ENCODE results near the gene APOL5. TPM values are rescaled to one million over a fixed set of nuclear protein-coding genes. Genes with fewer than 3 reads are reported as not detected.

The APOL5 gene
- total and polyA plus RNA-seq, 2 donors (not counting 1 experiment from before 2014, with no cell fraction given): 0.06 TPM; not detected in 1

DNA sequence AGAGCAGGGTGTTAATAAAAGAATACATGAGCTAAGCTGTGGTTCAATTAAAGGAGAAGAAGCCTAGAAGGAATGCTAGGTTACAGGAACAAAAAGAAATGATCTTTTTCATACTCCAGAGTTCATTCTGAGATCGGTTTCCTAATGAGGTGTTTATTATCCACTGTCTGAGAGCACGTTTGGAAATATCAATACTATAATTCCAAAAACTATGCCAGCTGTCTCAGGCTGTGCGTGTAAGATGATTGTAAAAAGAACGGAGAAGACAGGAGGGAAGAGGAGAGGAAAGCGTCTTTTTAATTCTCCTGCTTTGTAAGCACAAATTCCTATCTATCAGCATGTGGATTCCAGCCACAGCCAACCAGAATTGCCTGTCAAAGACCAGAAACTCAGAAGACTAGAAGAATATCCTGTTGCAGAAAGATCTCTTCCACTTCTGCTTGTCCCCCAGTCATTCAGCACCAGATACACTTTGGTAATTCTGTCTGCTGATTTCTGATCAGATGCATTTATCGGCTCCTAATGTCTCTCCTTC, 25.7 kb downstream of the APOL5 start:
- no peaks in the 10 kb centered on the region for H3K9me3 ChIP-seq (ENCODE audit: control insufficient read depth, insufficient read depth, low read depth, low read length)
- H3K27me3 ChIP-seq (ENCODE audit: control insufficient read depth, insufficient read depth, low read length): no peaks in the 10 kb centered on the region
- H3K4me2 ChIP-seq (ENCODE audit: extremely low read depth, insufficient read depth, low read length): peak overlapping the region; percentile 68
- no peak overlapping the region for H3K9ac ChIP-seq (ENCODE audit: insufficient read depth, low read length)
- H3K36me3 ChIP-seq (ENCODE audit: control insufficient read depth, insufficient read depth, low read length): peaks cover 10% of the 10 kb centered on the region
- H3K4me1 ChIP-seq (ENCODE audit: control insufficient read depth, extremely low read depth, insufficient read depth, low read length): peaks cover 33% of the 10 kb centered on the region
- TF ChIP-seq, protein P1, sequence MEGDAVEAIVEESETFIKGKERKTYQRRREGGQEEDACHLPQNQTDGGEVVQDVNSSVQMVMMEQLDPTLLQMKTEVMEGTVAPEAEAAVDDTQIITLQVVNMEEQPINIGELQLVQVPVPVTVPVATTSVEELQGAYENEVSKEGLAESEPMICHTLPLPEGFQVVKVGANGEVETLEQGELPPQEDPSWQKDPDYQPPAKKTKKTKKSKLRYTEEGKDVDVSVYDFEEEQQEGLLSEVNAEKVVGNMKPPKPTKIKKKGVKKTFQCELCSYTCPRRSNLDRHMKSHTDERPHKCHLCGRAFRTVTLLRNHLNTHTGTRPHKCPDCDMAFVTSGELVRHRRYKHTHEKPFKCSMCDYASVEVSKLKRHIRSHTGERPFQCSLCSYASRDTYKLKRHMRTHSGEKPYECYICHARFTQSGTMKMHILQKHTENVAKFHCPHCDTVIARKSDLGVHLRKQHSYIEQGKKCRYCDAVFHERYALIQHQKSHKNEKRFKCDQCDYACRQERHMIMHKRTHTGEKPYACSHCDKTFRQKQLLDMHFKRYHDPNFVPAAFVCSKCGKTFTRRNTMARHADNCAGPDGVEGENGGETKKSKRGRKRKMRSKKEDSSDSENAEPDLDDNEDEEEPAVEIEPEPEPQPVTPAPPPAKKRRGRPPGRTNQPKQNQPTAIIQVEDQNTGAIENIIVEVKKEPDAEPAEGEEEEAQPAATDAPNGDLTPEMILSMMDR (conservative IDR thresholded peaks at IDR 0.05 in 1 of 2, IDR thresholded peaks at IDR 0.05 in 1 of 2; ENCODE audit: low read depth in 1 of 2, low read length in 2 of 2): no peak
- no peak for TF ChIP-seq EZH2 (IDR thresholded peaks at IDR 0.05; ENCODE audit: low read length, missing control alignments)
- peak overlapping the region; percentile 93 for H3K27ac ChIP-seq (ENCODE audit: insufficient read depth, low read length)
- H4K20me1 ChIP-seq (ENCODE audit: control insufficient read depth, extremely low read depth, insufficient read depth, low read length): no peaks in the 10 kb centered on the region
- DNase-seq (ENCODE audit: low read depth in 2 of 2): peak; percentile 13 to 33
- H3K4me3 ChIP-seq (replicated peaks in 1 of 4; ENCODE audit: control extremely low read depth in 1 of 4, insufficient read depth in 1 of 4, low read depth in 3 of 4, low read length in 4 of 4): no peak overlapping the region
- no peak overlapping the region for H2AFZ ChIP-seq (ENCODE audit: low read length)
- peaks cover 3% of the 10 kb centered on the region for H3K79me2 ChIP-seq (ENCODE audit: control insufficient read depth, insufficient read depth, low read length)

DNA sequence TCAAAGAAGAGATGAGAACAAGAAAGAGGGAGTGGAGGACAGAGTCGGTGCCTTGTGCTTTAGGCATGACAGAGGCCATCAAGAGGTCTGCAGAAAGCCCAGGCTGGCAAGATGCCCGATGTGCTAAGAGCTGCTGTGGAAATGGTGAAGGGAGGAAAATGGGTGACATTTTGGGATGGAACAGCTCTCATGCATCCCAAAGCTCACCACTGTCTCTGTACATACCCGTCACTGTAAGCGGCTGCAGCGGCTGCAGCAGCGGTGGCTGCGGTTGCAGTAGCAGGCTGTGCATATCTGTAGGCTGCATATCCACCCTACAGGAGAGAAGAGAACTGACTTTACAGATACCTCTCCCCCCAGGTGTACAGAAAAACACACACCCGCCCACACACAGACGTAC, 28.6 kb downstream of the APOL5 start:
- Histone ChIP-seq H3K4me1 (ENCODE audit: control insufficient read depth, extremely low read depth, insufficient read depth, low read length) (peaks cover 29% of the 10 kb centered on the region), H3K9ac (ENCODE audit: insufficient read depth, low read length) (no peak overlapping the region), H3K4me2 (ENCODE audit: extremely low read depth, insufficient read depth, low read length) (no peak overlapping the region), H3K27me3 (ENCODE audit: control insufficient read depth, insufficient read depth, low read length) (no peaks in the 10 kb centered on the region), H3K27ac (ENCODE audit: insufficient read depth, low read length) (no peak overlapping the region), H2AFZ (ENCODE audit: low read length) (no peak overlapping the region), H3K4me3 (replicated peaks in 1 of 4; ENCODE audit: control extremely low read depth in 1 of 4, insufficient read depth in 1 of 4, low read depth in 3 of 4, low read length in 4 of 4) (no peak overlapping the region), H3K79me2 (ENCODE audit: control insufficient read depth, insufficient read depth, low read length) (peaks cover 5% of the 10 kb centered on the region), H3K36me3 (ENCODE audit: control insufficient read depth, insufficient read depth, low read length) (peaks cover 6% of the 10 kb centered on the region), H3K9me3 (ENCODE audit: control insufficient read depth, insufficient read depth, low read depth, low read length) (no peaks in the 10 kb centered on the region), H4K20me1 (ENCODE audit: control insufficient read depth, extremely low read depth, insufficient read depth, low read length) (no peaks in the 10 kb centered on the region)
- no peak for DNase-seq (ENCODE audit: low read depth in 2 of 2)
- TF ChIP-seq, protein P1 (conservative IDR thresholded peaks at IDR 0.05 in 1 of 2, IDR thresholded peaks at IDR 0.05 in 1 of 2; ENCODE audit: low read depth in 1 of 2, low read length in 2 of 2): no peak
- no peak for TF ChIP-seq EZH2 (IDR thresholded peaks at IDR 0.05; ENCODE audit: low read length, missing control alignments)

DNA sequence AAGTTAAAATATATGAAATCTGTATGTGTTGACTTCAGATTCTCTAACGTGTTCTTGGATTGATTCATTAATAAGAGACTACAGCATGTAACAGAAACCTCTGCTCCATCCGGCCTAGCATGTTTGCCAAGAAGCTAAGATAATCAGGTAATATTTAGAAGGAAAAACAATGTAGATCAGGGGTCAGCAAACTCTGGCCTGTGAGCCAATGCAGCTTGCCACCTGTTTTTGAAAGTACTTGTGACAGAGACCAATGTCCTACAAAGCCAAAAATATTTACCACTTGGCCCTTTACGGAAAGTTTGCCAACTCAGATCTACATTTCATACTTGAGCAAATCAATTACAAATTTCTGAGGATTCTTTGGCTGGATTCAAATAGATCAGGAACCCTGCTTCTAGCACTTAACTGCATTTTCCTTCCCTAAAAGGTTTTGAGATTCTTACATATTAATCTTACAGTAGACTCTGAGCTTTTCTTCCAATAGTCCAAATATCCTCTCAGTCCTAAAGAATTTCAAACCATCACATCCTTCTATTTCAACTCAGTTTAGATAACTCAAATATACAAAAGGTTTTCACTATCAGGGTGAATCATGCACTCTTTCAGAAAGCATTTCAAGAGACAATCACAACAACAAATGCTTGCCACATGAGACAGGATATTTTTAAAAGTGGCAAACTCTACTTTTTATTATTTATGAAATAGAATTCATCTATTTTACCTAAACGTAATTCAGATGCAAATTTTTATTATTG, 29.5 kb downstream of the APOL5 start:
- no peak overlapping the region for H2AFZ ChIP-seq (ENCODE audit: low read length)
- H3K9me3 ChIP-seq (ENCODE audit: control insufficient read depth, insufficient read depth, low read depth, low read length): no peaks in the 10 kb centered on the region
- peaks cover 20% of the 10 kb centered on the region for H3K4me1 ChIP-seq (ENCODE audit: control insufficient read depth, extremely low read depth, insufficient read depth, low read length)
- no peak overlapping the region for H3K9ac ChIP-seq (ENCODE audit: insufficient read depth, low read length)
- TF ChIP-seq EZH2 (IDR thresholded peaks at IDR 0.05; ENCODE audit: low read length, missing control alignments): no peak
- TF ChIP-seq, protein P1 (conservative IDR thresholded peaks at IDR 0.05 in 1 of 2, IDR thresholded peaks at IDR 0.05 in 1 of 2; ENCODE audit: low read depth in 1 of 2, low read length in 2 of 2): no peak
- no peak overlapping the region for H3K4me3 ChIP-seq (replicated peaks in 1 of 4; ENCODE audit: control extremely low read depth in 1 of 4, insufficient read depth in 1 of 4, low read depth in 3 of 4, low read length in 4 of 4)
- no peaks in the 10 kb centered on the region for H3K27me3 ChIP-seq (ENCODE audit: control insufficient read depth, insufficient read depth, low read length)
- H4K20me1 ChIP-seq (ENCODE audit: control insufficient read depth, extremely low read depth, insufficient read depth, low read length): no peaks in the 10 kb centered on the region
- H3K36me3 ChIP-seq (ENCODE audit: control insufficient read depth, insufficient read depth, low read length): peaks cover 7% of the 10 kb centered on the region
- DNase-seq (ENCODE audit: low read depth in 2 of 2): peak; percentile 15 to 60
- H3K4me2 ChIP-seq (ENCODE audit: extremely low read depth, insufficient read depth, low read length): peak overlapping the region; percentile 26
- H3K79me2 ChIP-seq (ENCODE audit: control insufficient read depth, insufficient read depth, low read length): peaks cover 5% of the 10 kb centered on the region
- no peak overlapping the region for H3K27ac ChIP-seq (ENCODE audit: insufficient read depth, low read length)
